Naive thymus-derived CD4-positive, alpha-beta T cell (primary cell): ENCODE results near the gene RIOK3. TPM values are rescaled to one million over a fixed set of nuclear protein-coding genes. Genes with fewer than 3 reads are reported as not detected.

Experiments used
- ATAC-seq: fragments of 150-1000 bp; cut with Tn5 transposase; 2 replicates; pipeline ENCODE4 v1.10.0; 2021; ENCODE audit warnings: mild to moderate bottlenecking, moderate library complexity
- CTCF ChIA-PET: fragments of 350-600 bp; sonication (Branson Sonifier 250); formaldehyde crosslinking; loops from one replicate; lab custom pipeline; 2021; ENCODE audit warnings: antibody characterized with exemption; lab: Charles Lee
- POLR2A ChIA-PET: fragments of 350-600 bp; sonication (Branson Sonifier 250); formaldehyde crosslinking; loops from one replicate; lab custom pipeline; 2021; ENCODE audit warnings: antibody characterized with exemption, inconsistent platforms; lab: Charles Lee
- DNase-seq, 9 donors: peaks; one replicate each; pipeline versions ENCODE4 v3.0.0 to v3.0.0-alpha.2; 2020 to 2022; ENCODE audit warnings: mixed read lengths in 1 of 9
- H3K27ac ChIP-seq: one replicate; pipeline ENCODE4 v1.7.0; 2013; ENCODE audit warnings: mild to moderate bottlenecking, low read depth, low read length, moderate library complexity
- H3K27me3 ChIP-seq, 2 donors: one replicate each; pipeline ENCODE4 v1.7.0; 2013; ENCODE audit warnings: low read length in 2 of 2, mild to moderate bottlenecking in 2 of 2, moderate library complexity in 2 of 2; ENCODE audit not compliant: control insufficient read depth in 2 of 2, insufficient read depth in 2 of 2
- H3K36me3 ChIP-seq, 3 experiments: 1 replicate in 2 of 3; 2 replicates in 1 of 3; pipeline ENCODE4 v1.7.0; 2013; ENCODE audit warnings: low read length in 3 of 3, mild to moderate bottlenecking in 3 of 3, moderate library complexity in 1 of 3; ENCODE audit not compliant: insufficient read depth in 3 of 3, control insufficient read depth in 2 of 3
- H3K4me1 ChIP-seq, 2 donors: one replicate each; pipeline ENCODE4 v1.7.0; 2013; ENCODE audit warnings: low read length in 2 of 2, mild to moderate bottlenecking in 2 of 2, moderate library complexity in 1 of 2; ENCODE audit not compliant: control insufficient read depth in 2 of 2, insufficient read depth in 2 of 2
- H3K4me3 ChIP-seq: 2 replicates; pipeline ENCODE4 v1.7.0; 2013; ENCODE audit warnings: mild to moderate bottlenecking, low read length
- H3K9me3 ChIP-seq, 3 experiments: 1 replicate in 2 of 3; 2 replicates in 1 of 3; pipeline ENCODE4 v1.7.0; 2013; ENCODE audit warnings: low read length in 3 of 3; ENCODE audit not compliant: control insufficient read depth in 2 of 3
- H3K27ac Mint-ChIP-seq, 9 donors: one replicate each; pipeline ENCODE4 v1.8.0; 2020 to 2022; ENCODE audit warnings: mixed read lengths in 9 of 9, mild to moderate bottlenecking in 8 of 9, moderate library complexity in 5 of 9, inconsistent platforms in 2 of 9
- H3K27me3 Mint-ChIP-seq, 5 donors: one replicate each; pipeline ENCODE4 v1.8.0; 2021 to 2022; ENCODE audit warnings: mixed read lengths in 5 of 5, mild to moderate bottlenecking in 1 of 5
- H3K36me3 Mint-ChIP-seq, 5 donors: one replicate each; pipeline ENCODE4 v1.8.0; 2020 to 2022; ENCODE audit warnings: mixed read lengths in 5 of 5, mild to moderate bottlenecking in 3 of 5, inconsistent platforms in 1 of 5
- H3K4me1 Mint-ChIP-seq, 7 donors: one replicate each; pipeline ENCODE4 v1.8.0; 2020 to 2022; ENCODE audit warnings: mixed read lengths in 7 of 7, mild to moderate bottlenecking in 3 of 7, inconsistent platforms in 1 of 7
- H3K4me3 Mint-ChIP-seq, 10 donors: one replicate each; pipeline ENCODE4 v1.8.0; 2020 to 2022; ENCODE audit warnings: mild to moderate bottlenecking in 10 of 10, mixed read lengths in 10 of 10, moderate library complexity in 6 of 10, inconsistent platforms in 2 of 10
- H3K9me3 Mint-ChIP-seq, 11 donors: one replicate each; pipeline ENCODE4 v1.8.0; 2020 to 2022; ENCODE audit warnings: mixed read lengths in 11 of 11, mild to moderate bottlenecking in 4 of 11, inconsistent platforms in 1 of 11, moderate library complexity in 1 of 11
- intact Hi-C, 2 donors: fragments of 100-400 bp; cut with micrococcal nuclease; formaldehyde crosslinking; loops; one replicate each; pipeline ENCODE4 v1.15.1; 2023
- polyA plus RNA-seq, 2 donors: library from polyadenylated mRNA; unstranded; fragments of 300-500 nt; fragmentation: Illumina TruSeq; gene quantifications; one replicate each; pipeline ENCODE4 v1.2.3, GENCODE V29; 2021
- total RNA-seq, 6 experiments: library from RNA in 5 of 6; stranded (reverse) in 5 of 6; gene quantifications; 1 replicate in 5 of 6; 2 replicates in 1 of 6; pipeline ENCODE4 v1.2.3 and lab custom pipeline; 2021 to 2026

The RIOK3 gene
- total and polyA plus RNA-seq, 7 experiments from 2014 or later = 31.3 to 153 (median 75.7) TPM

DNA sequence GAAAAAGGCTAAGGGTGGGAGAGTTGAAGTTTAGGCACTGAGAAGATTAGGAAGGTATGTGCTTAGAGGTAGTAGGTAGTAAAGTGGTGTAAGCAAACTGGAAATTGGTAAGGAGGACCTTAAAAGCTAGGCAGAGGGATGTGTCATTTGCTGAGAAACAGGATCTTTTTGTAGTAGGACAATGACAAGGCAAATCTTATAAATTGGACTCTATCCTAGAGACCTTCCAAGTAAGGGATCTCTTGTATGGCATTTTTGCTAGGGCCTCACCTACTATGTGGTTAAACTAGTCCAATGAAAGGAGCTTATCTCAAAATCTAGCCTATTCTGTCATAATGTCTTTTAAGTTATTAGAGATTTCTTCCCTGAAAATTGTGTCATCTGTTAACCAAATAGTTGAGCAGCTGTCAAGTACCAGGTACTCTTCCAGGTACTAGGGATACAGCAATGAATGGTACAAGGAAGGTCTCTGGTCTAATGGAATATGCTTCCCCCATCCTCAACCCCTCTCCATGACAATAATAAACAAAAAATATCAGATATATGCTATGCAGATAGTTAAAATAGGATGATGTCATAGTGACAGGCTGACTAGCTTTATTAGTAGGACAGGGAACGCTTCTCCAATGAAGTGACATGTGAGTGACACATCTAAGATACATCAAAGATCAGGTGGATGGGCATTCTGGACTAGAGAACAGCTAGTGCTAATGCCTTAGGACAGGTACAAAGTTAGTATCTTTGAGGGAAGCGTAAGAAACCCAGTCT lies 17.7 kb downstream of the RIOK3 start:
- Mint-ChIP-seq H3K4me3 (no peak overlapping the region), H3K27me3 (no peaks in the 10 kb centered on the region), H3K27ac (peak overlapping the region in 3 of 9 donors; percentile 8 to 69 (median 17)), H3K9me3 (no peaks in the 10 kb centered on the region), H3K4me1 (peaks cover 0 to 11% (median 3%) of the 10 kb centered on the region in 7 donors), H3K36me3 (peaks cover 14 to 36% (median 22%) of the 10 kb centered on the region in 5 donors)
- H3K4me3 ChIP-seq = no peak overlapping the region
- no peaks in the 10 kb centered on the region for H3K4me1 ChIP-seq
- CTCF ChIA-PET = interaction anchor here (0.7 kb wide), 2 partner anchors 12 to 390 kb away, joined by 3 read pairs; no protein-coding TSS in a partner anchor
- no peak overlapping the region for H3K27ac ChIP-seq
- peaks cover 13 to 87% (median 35%) of the 10 kb centered on the region in 3 experiments for H3K36me3 ChIP-seq
- no peak for ATAC-seq
- no peaks in the 10 kb centered on the region for H3K9me3 ChIP-seq
- POLR2A ChIA-PET = interaction anchor here (1.2 kb wide), 1 partner anchor 11 kb away, joined by 3 read pairs; no protein-coding TSS in a partner anchor
- H3K27me3 ChIP-seq = no peaks in the 10 kb centered on the region
- no peak for DNase-seq
- intact Hi-C loops = no loop called here

DNA sequence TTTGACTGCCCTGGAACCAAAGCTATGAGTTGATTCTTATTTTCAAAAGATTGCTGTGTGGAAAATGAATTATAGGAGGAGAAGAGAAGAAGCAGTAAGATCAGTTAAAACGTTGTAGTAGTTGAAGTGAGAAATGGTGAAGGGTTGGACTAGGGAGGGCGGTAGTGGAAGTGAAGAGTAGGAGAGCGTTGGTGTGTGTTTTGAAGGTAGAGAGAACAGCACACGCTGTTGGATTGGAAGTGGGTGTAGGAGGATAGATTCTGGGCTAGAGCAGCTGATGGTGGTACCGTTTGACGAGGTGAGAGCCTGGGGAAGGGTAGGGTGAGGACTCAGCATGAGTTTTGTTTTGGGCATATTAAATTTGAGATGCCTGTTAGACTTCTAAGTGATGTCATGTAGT lies 18.4 kb downstream of the RIOK3 start:
- Mint-ChIP-seq H3K9me3 (no peaks in the 10 kb centered on the region), H3K4me1 (peaks cover 0 to 9% (median 3%) of the 10 kb centered on the region in 7 donors), H3K27me3 (no peaks in the 10 kb centered on the region), H3K4me3 (no peak overlapping the region), H3K36me3 (peaks cover 11 to 31% (median 20%) of the 10 kb centered on the region in 5 donors), H3K27ac (no peak overlapping the region)
- Histone ChIP-seq H3K36me3 (peaks cover 13 to 88% (median 40%) of the 10 kb centered on the region in 3 experiments), H3K4me1 (no peaks in the 10 kb centered on the region), H3K27ac (no peak overlapping the region), H3K4me3 (no peak overlapping the region), H3K9me3 (no peaks in the 10 kb centered on the region), H3K27me3 (no peaks in the 10 kb centered on the region)
- ATAC-seq (no peak), DNase-seq (no peak)
- CTCF ChIA-PET = interaction anchor here (0.6 to 0.7 kb wide), 2 partner anchors 10 to 13 kb away, joined by 3 read pairs; no protein-coding TSS in a partner anchor
- intact Hi-C loops = no loop called here
- POLR2A ChIA-PET = no interaction called here

DNA sequence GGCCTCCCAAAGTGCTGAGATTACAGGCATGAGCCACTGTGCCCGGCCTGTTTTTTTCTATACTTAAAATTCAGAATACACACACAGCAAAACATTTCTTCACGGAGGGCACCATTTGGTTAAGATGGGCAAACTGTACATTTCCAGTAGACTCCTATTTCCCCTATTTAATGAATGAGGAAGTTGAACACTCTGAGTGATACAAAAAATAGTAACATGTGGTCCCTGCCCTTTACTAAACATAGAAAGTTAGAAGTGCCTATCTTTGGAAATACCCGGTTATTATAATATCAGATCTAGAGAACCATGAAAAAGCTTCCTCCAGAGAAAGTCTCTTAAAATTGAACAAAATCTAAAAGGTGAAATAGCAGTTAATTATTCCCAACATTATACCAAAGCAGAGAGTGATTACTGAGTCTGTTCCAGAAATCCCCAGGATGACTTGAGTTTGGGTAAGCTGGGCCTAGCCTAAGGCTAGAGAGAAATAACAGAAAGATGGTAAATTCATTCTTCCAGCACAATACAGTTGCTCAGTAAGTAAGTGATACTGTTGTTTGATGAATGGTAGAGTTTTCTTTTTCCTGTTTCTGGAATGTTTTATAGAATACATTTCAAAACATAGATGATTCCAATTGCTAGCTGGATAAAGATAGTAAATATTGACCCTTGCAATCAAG lies 26.9 kb downstream of the RIOK3 start:
- no peak for DNase-seq
- H3K4me1 Mint-ChIP-seq = peaks cover 0 to 5% (median 0%) of the 10 kb centered on the region in 7 donors
- no peak overlapping the region for H3K4me3 Mint-ChIP-seq
- CTCF ChIA-PET = interaction anchor here (0.6 kb wide), 1 partner anchor 513 kb away, joined by 3 read pairs; no protein-coding TSS in a partner anchor
- Histone ChIP-seq H3K27me3 (no peaks in the 10 kb centered on the region), H3K27ac (no peak overlapping the region), H3K36me3 (peaks cover 7 to 65% (median 32%) of the 10 kb centered on the region in 3 experiments), H3K4me1 (no peaks in the 10 kb centered on the region), H3K4me3 (no peak overlapping the region), H3K9me3 (no peaks in the 10 kb centered on the region)
- POLR2A ChIA-PET = interaction anchor here (1.2 kb wide), 1 partner anchor 23 kb away, joined by 4 read pairs; no protein-coding TSS in a partner anchor
- peak overlapping the region in 3 of 9 donors; percentile 0 to 53 (median 43) for H3K27ac Mint-ChIP-seq
- H3K36me3 Mint-ChIP-seq = peaks cover 0 to 37% (median 20%) of the 10 kb centered on the region in 5 donors
- ATAC-seq = peak; percentile 60
- intact Hi-C loops = loop anchor here in 1 of 2 donors (2.0 kb wide), 1 partner anchor 17 kb away; no protein-coding TSS in a partner anchor
- H3K9me3 Mint-ChIP-seq = no peaks in the 10 kb centered on the region
- H3K27me3 Mint-ChIP-seq = no peaks in the 10 kb centered on the region

DNA sequence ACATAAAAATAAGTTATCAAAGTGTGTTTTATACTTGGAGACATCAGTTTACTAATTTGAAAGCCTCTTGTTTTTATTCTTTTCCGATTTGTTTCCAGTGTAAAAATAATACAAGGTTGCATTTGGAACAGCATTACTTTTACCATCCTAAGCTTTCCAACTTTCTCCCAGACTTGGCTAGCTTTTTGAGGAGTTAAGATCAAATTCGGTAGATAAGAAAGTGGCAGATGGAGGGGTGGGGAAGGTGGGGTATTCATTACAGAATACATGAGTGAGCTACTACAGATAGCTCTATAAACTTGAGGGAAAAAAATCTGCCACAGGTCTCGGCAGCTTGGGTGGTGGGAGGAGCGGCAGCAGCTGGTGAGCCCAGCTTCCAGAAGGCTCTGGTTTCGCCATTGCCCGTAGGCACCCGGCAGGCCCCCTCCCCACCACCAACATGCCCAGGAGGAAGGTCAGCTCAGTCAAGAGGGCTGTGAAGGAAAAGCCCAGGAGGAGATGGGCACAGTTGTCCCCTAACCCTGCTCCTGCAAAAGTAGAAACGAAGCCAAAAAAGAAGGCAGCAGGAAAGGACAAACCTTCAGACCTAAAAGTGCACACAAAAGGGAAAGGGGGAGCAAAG lies 31.6 kb downstream of the RIOK3 start:
- no peak overlapping the region for H3K27ac ChIP-seq
- no peak for ATAC-seq
- Mint-ChIP-seq H3K4me3 (no peak overlapping the region), H3K36me3 (peaks cover 0 to 15% (median 8%) of the 10 kb centered on the region in 5 donors), H3K9me3 (no peaks in the 10 kb centered on the region), H3K27ac (peak overlapping the region in 1 of 9 donors; percentile 84), H3K4me1 (peaks cover 6 to 26% (median 23%) of the 10 kb centered on the region in 7 donors), H3K27me3 (no peaks in the 10 kb centered on the region)
- CTCF ChIA-PET = no interaction called here
- no peaks in the 10 kb centered on the region for H3K27me3 ChIP-seq
- no peak for DNase-seq
- POLR2A ChIA-PET = interaction anchor here (0.7 to 1.4 kb wide), 3 partner anchors 10 to 31 kb away, joined by 3 to 4 read pairs (median 3); partner anchors contain the start of gene RIOK3
- H3K36me3 ChIP-seq = peaks cover 0 to 22% (median 6%) of the 10 kb centered on the region in 3 experiments
- no peaks in the 10 kb centered on the region for H3K4me1 ChIP-seq
- H3K9me3 ChIP-seq = no peaks in the 10 kb centered on the region
- intact Hi-C loops = loop anchor here in 1 of 2 donors (5.0 kb wide), 1 partner anchor 32 kb away; the partner anchor contains the start of gene RIOK3
- no peak overlapping the region for H3K4me3 ChIP-seq

DNA sequence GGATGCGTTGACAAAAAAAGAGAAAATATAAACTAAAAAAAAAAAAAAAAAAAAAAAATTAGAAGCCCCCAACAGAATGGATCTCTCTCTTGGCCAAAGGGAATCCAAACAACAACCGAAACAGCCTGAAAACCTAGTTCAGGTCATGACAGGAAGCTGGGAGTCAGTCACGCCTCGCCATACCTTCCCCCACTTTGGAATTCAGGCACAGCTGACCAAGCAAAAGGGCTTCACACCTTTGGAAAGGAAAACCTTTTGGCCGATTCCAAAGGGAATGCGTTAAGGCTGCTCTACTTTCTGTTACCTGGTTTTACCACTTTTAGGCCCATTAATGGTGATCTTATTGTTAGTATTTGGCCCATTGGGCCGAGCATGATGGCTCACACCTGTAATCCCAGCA lies 32.3 kb downstream of the RIOK3 start:
- no peaks in the 10 kb centered on the region for H3K27me3 ChIP-seq
- H3K36me3 ChIP-seq = peaks cover 0 to 15% (median 6%) of the 10 kb centered on the region in 3 experiments
- H3K4me1 ChIP-seq = no peaks in the 10 kb centered on the region
- no peaks in the 10 kb centered on the region for H3K27me3 Mint-ChIP-seq
- DNase-seq = no peak
- peaks cover 6 to 29% (median 24%) of the 10 kb centered on the region in 7 donors for H3K4me1 Mint-ChIP-seq
- POLR2A ChIA-PET = interaction anchor here (0.6 to 1.4 kb wide), 2 partner anchors 11 to 40 kb away, joined by 3 read pairs; no protein-coding TSS in a partner anchor
- H3K27ac ChIP-seq = no peak overlapping the region
- peaks cover 0 to 9% (median 5%) of the 10 kb centered on the region in 5 donors for H3K36me3 Mint-ChIP-seq
- no peak overlapping the region for H3K27ac Mint-ChIP-seq
- intact Hi-C loops = loop anchor here in 1 of 2 donors (5.0 kb wide), 1 partner anchor 33 kb away; the partner anchor contains the start of gene RIOK3
- ATAC-seq = no peak
- CTCF ChIA-PET = no interaction called here
- H3K4me3 Mint-ChIP-seq = no peak overlapping the region
- H3K4me3 ChIP-seq = no peak overlapping the region
- H3K9me3 ChIP-seq = no peaks in the 10 kb centered on the region
- H3K9me3 Mint-ChIP-seq = no peaks in the 10 kb centered on the region
